Natural killer cell (primary cell): ENCODE results near the gene ALDH1A3. TPM values are rescaled to one million over a fixed set of nuclear protein-coding genes. Genes with fewer than 3 reads are reported as not detected.
"Not testable (repeated sequence)": the region's sequence is repeated elsewhere in the genome, so short reads cannot be mapped to it uniquely, and the experiment has no call there.

Experiments used
- ATAC-seq, 3 donors: fragments of 150-1000 bp in 2 of 3; fragments of 200-7000 bp in 1 of 3; cut with Tn5 transposase; 1 replicate in 1 of 3; 2 replicates in 2 of 3; pipeline ENCODE4 v1.10.0; 2021; ENCODE audit warnings: mild to moderate bottlenecking in 2 of 3, moderate library complexity in 2 of 3
- DNase-seq, 2 donors: peaks; one replicate each; pipeline versions ENCODE4 v3.0.0 to v3.0.0-alpha.2; 2013 to 2021; ENCODE audit warnings: mixed read lengths in 1 of 2
- H3K27ac ChIP-seq: one replicate; pipeline ENCODE4 v1.5.1; 2013; ENCODE audit warnings: mild to moderate bottlenecking, low read length
- H3K27me3 ChIP-seq: one replicate; pipeline ENCODE4 v1.6.1; 2013; ENCODE audit warnings: low read length; ENCODE audit not compliant: control insufficient read depth, insufficient read depth
- H3K36me3 ChIP-seq: one replicate; pipeline ENCODE4 v1.6.1; 2013; ENCODE audit warnings: low read length; ENCODE audit not compliant: control insufficient read depth, insufficient read depth
- H3K4me1 ChIP-seq: one replicate; pipeline ENCODE4 v1.6.1; 2013; ENCODE audit warnings: low read length; ENCODE audit not compliant: control insufficient read depth, insufficient read depth
- H3K4me3 ChIP-seq: one replicate; pipeline ENCODE4 v1.5.1; 2013; ENCODE audit warnings: low read length
- H3K9me3 ChIP-seq: one replicate; pipeline ENCODE4 v1.6.1; 2013; ENCODE audit warnings: low read length; ENCODE audit not compliant: control insufficient read depth, insufficient read depth
- H3K27ac Mint-ChIP-seq, 2 donors: one replicate each; pipeline ENCODE4 v1.8.0; 2022; ENCODE audit warnings: mild to moderate bottlenecking in 2 of 2, mixed read lengths in 2 of 2, moderate library complexity in 1 of 2
- H3K27me3 Mint-ChIP-seq, 2 donors: one replicate each; pipeline ENCODE4 v1.8.0; 2022; ENCODE audit warnings: low read depth in 2 of 2, mixed read lengths in 2 of 2
- H3K36me3 Mint-ChIP-seq: one replicate; pipeline ENCODE4 v1.8.0; 2022; ENCODE audit warnings: mixed read lengths
- H3K4me1 Mint-ChIP-seq, 2 donors: one replicate each; pipeline ENCODE4 v1.8.0; 2022; ENCODE audit warnings: mixed read lengths in 2 of 2
- H3K4me3 Mint-ChIP-seq: one replicate; pipeline ENCODE4 v1.8.0; 2022; ENCODE audit warnings: mild to moderate bottlenecking, moderate library complexity, mixed read lengths
- H3K9me3 Mint-ChIP-seq, 2 donors: one replicate each; pipeline ENCODE4 v1.8.0; 2022; ENCODE audit warnings: mixed read lengths in 2 of 2
- CTCF ChIP-seq: fragments of 200-600 bp; IDR thresholded peaks from one replicate; pipeline ENCODE4 v1.8.0; 2022; ENCODE audit warnings: antibody characterized with exemption
- WGBS: methylation state at CpG from one replicate; pipeline ENCODE4 v1.1.7; 2013; ENCODE audit warnings: missing lambda C conversion rate; ENCODE audit not compliant: insufficient coverage; 5-methylcytosine and 5-hydroxymethylcytosine counted together
- intact Hi-C: fragments of 100-400 bp; cut with micrococcal nuclease; formaldehyde crosslinking; loops from one replicate; pipeline ENCODE4 v1.14.2; 2022
- total RNA-seq, 4 donors: library from RNA; stranded (reverse); fragments of 120-200 nt in 1 of 4; gene quantifications; one replicate each; pipeline versions ENCODE4 v1.2.3 to v1.2.4, GENCODE V29; 2013 to 2022

Gene ALDH1A3
- total RNA-seq, 3 donors from 2014 or later (not counting 1 experiment from before 2014, with no cell fraction given), result not detected

GRCh38 chr15:100849021-100849854 lies 30.4 kb upstream of the ALDH1A3 start:
- 21% methylated on average over 47 of the region's 47 CpGs for WGBS
- H3K9me3 Mint-ChIP-seq, result no peaks in the 10 kb centered on the region
- DNase-seq, result peak in 1 of 2 donors; percentile 64

GRCh38 chr15:100849855-100850218 lies 29.8 kb upstream of the ALDH1A3 start:
- H3K36me3 Mint-ChIP-seq, result no peaks in the 10 kb centered on the region

More at GRCh38 chr15:100849021-100849854, 30.4 kb upstream of the ALDH1A3 start:
- Mint-ChIP-seq H3K4me3 (peak overlapping the region; percentile 67), H3K4me1 (peaks cover 5 to 6% of the 10 kb centered on the region in 2 donors), H3K36me3 (no peaks in the 10 kb centered on the region), H3K27me3 (peaks cover 13 to 28% of the 10 kb centered on the region in 2 donors), H3K27ac (no peak overlapping the region)
- Histone ChIP-seq H3K27me3 (peaks cover 7% of the 10 kb centered on the region), H3K4me3 (peak overlapping the region; percentile 35), H3K27ac (no peak overlapping the region), H3K4me1 (peaks cover 7% of the 10 kb centered on the region), H3K36me3 (no peaks in the 10 kb centered on the region), H3K9me3 (no peaks in the 10 kb centered on the region)
- ATAC-seq, result peak in 1 of 3 donors; percentile 70
- intact Hi-C loops, result no loop called here
- TF ChIP-seq CTCF, result no peak

GRCh38 chr15:100851428-100852015 lies 28.1 kb upstream of the ALDH1A3 start:
- H3K36me3 ChIP-seq, H3K36me3 Mint-ChIP-seq, H3K4me1 ChIP-seq, ATAC-seq, H3K9me3 ChIP-seq, H3K27me3 ChIP-seq, H3K4me3 ChIP-seq, H3K9me3 Mint-ChIP-seq, H3K4me3 Mint-ChIP-seq, DNase-seq, H3K27ac Mint-ChIP-seq, H3K27ac ChIP-seq, intact Hi-C loops, H3K4me1 Mint-ChIP-seq: not testable (repeated sequence)
- peaks cover 13 to 35% of the 10 kb centered on the region in 2 donors for H3K27me3 Mint-ChIP-seq
- 90% methylated on average over 8 of the region's 12 CpGs for WGBS

More at GRCh38 chr15:100849855-100850218, 29.8 kb upstream of the ALDH1A3 start:
- H3K4me1 ChIP-seq, result peaks cover 7% of the 10 kb centered on the region
- WGBS, result 16% methylated on average over 22 of the region's 22 CpGs
- H3K4me3 Mint-ChIP-seq, result peak overlapping the region; percentile 67
- peaks cover 13 to 28% of the 10 kb centered on the region in 2 donors for H3K27me3 Mint-ChIP-seq
- no peaks in the 10 kb centered on the region for H3K9me3 Mint-ChIP-seq
- peaks cover 5 to 6% of the 10 kb centered on the region in 2 donors for H3K4me1 Mint-ChIP-seq
- no peak overlapping the region for H3K27ac ChIP-seq
- no peak for TF ChIP-seq CTCF
- no peak overlapping the region for H3K27ac Mint-ChIP-seq
- H3K4me3 ChIP-seq, result peak overlapping the region; percentile 35
- H3K36me3 ChIP-seq, result no peaks in the 10 kb centered on the region
- ATAC-seq (no peak), DNase-seq (no peak)
- peaks cover 7% of the 10 kb centered on the region for H3K27me3 ChIP-seq
- no peaks in the 10 kb centered on the region for H3K9me3 ChIP-seq
- intact Hi-C loops, result no loop called here

- peaks cover 5 to 6% of the 10 kb centered on the region in 2 donors for H3K4me1 Mint-ChIP-seq
- no peak overlapping the region for H3K27ac Mint-ChIP-seq
- 87% methylated on average over 4 of the region's 4 CpGs for WGBS
- DNase-seq (no peak), ATAC-seq (no peak)
- Histone ChIP-seq H3K4me1 (peaks cover 7% of the 10 kb centered on the region), H3K27me3 (peaks cover 5% of the 10 kb centered on the region), H3K9me3 (no peaks in the 10 kb centered on the region), H3K36me3 (no peaks in the 10 kb centered on the region), H3K27ac (no peak overlapping the region), H3K4me3 (no peak overlapping the region)
- H3K9me3 Mint-ChIP-seq, result no peaks in the 10 kb centered on the region
- intact Hi-C loops, result no loop called here
- TF ChIP-seq CTCF, result no peak
- no peak overlapping the region for H3K4me3 Mint-ChIP-seq
- no peaks in the 10 kb centered on the region for H3K36me3 Mint-ChIP-seq
- H3K27me3 Mint-ChIP-seq, result peaks cover 11 to 26% of the 10 kb centered on the region in 2 donors
These were observed 27.0 kb upstream of the ALDH1A3 start for GRCh38 chr15:100852630-100853029.
